Parathyroid adenoma (tissue), 2 donors: ENCODE measurements around the gene ZNF189.

Source experiments
- H2AFZ ChIP-seq: fragments of 300-600 bp; sonication (generic); one replicate; pipeline ENCODE4 v1.7.0; 2017; ENCODE audit warnings: antibody characterized with exemption, mild to moderate bottlenecking
- H3K27ac ChIP-seq: fragments of 300-600 bp; sonication (generic); one replicate; pipeline ENCODE4 v1.7.0; 2017
- H3K27me3 ChIP-seq: fragments of 300-600 bp; sonication (generic); one replicate; pipeline ENCODE4 v1.7.0; 2017; ENCODE audit warnings: low read length; ENCODE audit not compliant: control insufficient read depth, insufficient read depth
- H3K36me3 ChIP-seq: fragments of 300-600 bp; sonication (generic); one replicate; pipeline ENCODE4 v1.7.0; 2017; ENCODE audit warnings: low read length; ENCODE audit not compliant: control insufficient read depth, insufficient read depth
- H3K4me1 ChIP-seq: fragments of 300-600 bp; sonication (generic); one replicate; pipeline ENCODE4 v1.7.0; 2017; ENCODE audit warnings: control low read depth
- H3K4me2 ChIP-seq: fragments of 300-600 bp; sonication (generic); one replicate; pipeline ENCODE4 v1.7.0; 2017; ENCODE audit warnings: low read length
- H3K4me3 ChIP-seq: fragments of 300-600 bp; sonication (generic); one replicate; pipeline ENCODE4 v1.7.0; 2017; ENCODE audit warnings: low read depth, low read length
- H3K79me2 ChIP-seq: fragments of 300-600 bp; sonication (generic); one replicate; pipeline ENCODE4 v1.7.0; 2017; ENCODE audit warnings: control low read depth
- H3K9ac ChIP-seq: fragments of 300-600 bp; sonication (generic); one replicate; pipeline ENCODE4 v1.7.0; 2017; ENCODE audit warnings: mild to moderate bottlenecking
- H3K9me3 ChIP-seq: fragments of 300-600 bp; sonication (generic); one replicate; pipeline ENCODE4 v1.7.0; 2017; ENCODE audit warnings: low read length; ENCODE audit not compliant: control insufficient read depth
- CTCF ChIP-seq: fragments of 300-600 bp; sonication (generic); IDR thresholded peaks from one replicate; pipeline ENCODE4 v1.7.0; 2017; ENCODE audit warnings: antibody characterized with exemption, mild to moderate bottlenecking
- donor health status: primary hyperparathyroidism.

The ZNF189 gene

GRCh38 chr9:101450931-101451330 is 52.3 kb downstream of the ZNF189 start:
- Histone ChIP-seq H3K36me3 (no peaks in the 10 kb centered on the region), H3K9ac (no peak overlapping the region), H3K9me3 (no peaks in the 10 kb centered on the region), H3K4me1 (no peaks in the 10 kb centered on the region), H2AFZ (no peak overlapping the region), H3K79me2 (no peaks in the 10 kb centered on the region), H3K4me3 (no peak overlapping the region), H3K4me2 (no peak overlapping the region), H3K27me3 (no peaks in the 10 kb centered on the region), H3K27ac (no peak overlapping the region)
- TF ChIP-seq CTCF = no peak

- no peak overlapping the region for H2AFZ ChIP-seq
- no peaks in the 10 kb centered on the region for H3K36me3 ChIP-seq
- TF ChIP-seq CTCF = no peak
- no peak overlapping the region for H3K27ac ChIP-seq
- H3K79me2 ChIP-seq = no peaks in the 10 kb centered on the region
- no peaks in the 10 kb centered on the region for H3K9me3 ChIP-seq
- H3K27me3 ChIP-seq = no peaks in the 10 kb centered on the region
- no peak overlapping the region for H3K9ac ChIP-seq
- no peak overlapping the region for H3K4me2 ChIP-seq
- no peaks in the 10 kb centered on the region for H3K4me1 ChIP-seq
- no peak overlapping the region for H3K4me3 ChIP-seq
Measured at GRCh38 chr9:101451498-101451897, 52.8 kb downstream of the ZNF189 start.

- H2AFZ ChIP-seq = no peak overlapping the region
- H3K4me1 ChIP-seq = no peaks in the 10 kb centered on the region
- no peaks in the 10 kb centered on the region for H3K9me3 ChIP-seq
- TF ChIP-seq CTCF = no peak
- no peaks in the 10 kb centered on the region for H3K36me3 ChIP-seq
- H3K4me3 ChIP-seq = no peak overlapping the region
- no peaks in the 10 kb centered on the region for H3K27me3 ChIP-seq
- no peak overlapping the region for H3K4me2 ChIP-seq
- no peak overlapping the region for H3K9ac ChIP-seq
- no peaks in the 10 kb centered on the region for H3K79me2 ChIP-seq
- H3K27ac ChIP-seq = no peak overlapping the region
Measured at GRCh38 chr9:101453776-101454570, 55.3 kb downstream of the ZNF189 start.

- no peaks in the 10 kb centered on the region for H3K9me3 ChIP-seq
- H3K4me1 ChIP-seq = no peaks in the 10 kb centered on the region
- no peaks in the 10 kb centered on the region for H3K27me3 ChIP-seq
- no peak overlapping the region for H3K27ac ChIP-seq
- no peak overlapping the region for H3K9ac ChIP-seq
- H2AFZ ChIP-seq = no peak overlapping the region
- H3K4me2 ChIP-seq = no peak overlapping the region
- H3K36me3 ChIP-seq = no peaks in the 10 kb centered on the region
- no peak for TF ChIP-seq CTCF
- H3K79me2 ChIP-seq = no peaks in the 10 kb centered on the region
- no peak overlapping the region for H3K4me3 ChIP-seq
Measured at GRCh38 chr9:101455656-101456240, 57.1 kb downstream of the ZNF189 start.

GRCh38 chr9:101457003-101457402 is 58.4 kb downstream of the ZNF189 start:
- H3K27me3 ChIP-seq = no peaks in the 10 kb centered on the region
- TF ChIP-seq CTCF = no peak
- no peaks in the 10 kb centered on the region for H3K9me3 ChIP-seq

More at GRCh38 chr9:101457003-101457402, 58.4 kb downstream of the ZNF189 start:
- H2AFZ ChIP-seq = no peak overlapping the region
- no peaks in the 10 kb centered on the region for H3K79me2 ChIP-seq
- no peak overlapping the region for H3K4me3 ChIP-seq
- no peak overlapping the region for H3K27ac ChIP-seq
- H3K4me1 ChIP-seq = no peaks in the 10 kb centered on the region
- no peak overlapping the region for H3K4me2 ChIP-seq
- H3K9ac ChIP-seq = no peak overlapping the region
- H3K36me3 ChIP-seq = no peaks in the 10 kb centered on the region
